Myocyte (in vitro differentiated cells): ENCODE measurements around the gene PIGS. TPM values are rescaled to one million over a fixed set of nuclear protein-coding genes. Genes with fewer than 3 reads are reported as not detected.
A peak's percentile ranks its signal among the peaks of the same experiment; 100 is the strongest.

Source experiments
- DNase-seq: peaks from one replicate; pipeline ENCODE4 v3.0.0-alpha.2; 2012; ENCODE audit warnings: low read depth
- total RNA-seq: library from RNA; depleted of rRNA; stranded (reverse); fragments of >200 nt; gene quantifications from 2 replicates; pipeline ENCODE4 v1.2.3, GENCODE V29; 2014

Gene PIGS
- total RNA-seq, 1 donor from 2014 or later = 162 TPM

DNA sequence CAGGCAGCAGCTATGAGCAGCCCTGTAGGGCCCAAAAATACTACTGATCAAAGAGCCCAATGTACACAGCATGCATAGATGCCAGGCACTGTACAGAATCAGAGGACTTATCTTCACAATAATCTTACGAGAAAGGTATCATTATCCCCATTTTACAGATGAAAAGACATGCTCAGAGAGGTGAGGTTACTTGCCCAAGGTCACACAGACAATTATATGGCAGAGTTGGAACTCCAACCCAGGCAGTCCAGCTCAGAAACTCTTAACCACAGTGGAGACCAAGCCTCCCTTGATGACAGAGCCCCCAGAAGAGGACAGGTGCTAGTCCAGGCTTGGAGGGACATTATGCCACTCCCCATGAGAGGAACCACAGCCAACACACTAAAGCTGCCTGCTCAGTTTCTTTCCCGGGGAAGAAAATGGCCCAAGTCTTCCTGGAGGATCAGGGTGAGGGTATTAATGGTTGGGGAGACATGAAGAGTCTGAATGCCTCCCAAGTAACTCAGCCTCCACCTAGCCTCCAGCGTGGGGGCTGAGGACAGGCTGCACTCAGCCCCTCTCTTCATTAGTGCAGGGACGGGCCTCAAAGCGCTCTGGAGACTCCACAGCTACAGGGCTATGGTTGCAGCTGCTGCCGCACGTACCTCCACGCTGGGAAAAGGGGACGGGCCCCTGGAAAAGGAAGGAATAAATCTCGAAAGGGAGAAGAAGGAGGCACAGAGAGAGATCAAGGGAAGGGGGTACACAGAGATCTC is 19.7 kb downstream of the PIGS start:
- DNase-seq = peak; percentile 83

DNA sequence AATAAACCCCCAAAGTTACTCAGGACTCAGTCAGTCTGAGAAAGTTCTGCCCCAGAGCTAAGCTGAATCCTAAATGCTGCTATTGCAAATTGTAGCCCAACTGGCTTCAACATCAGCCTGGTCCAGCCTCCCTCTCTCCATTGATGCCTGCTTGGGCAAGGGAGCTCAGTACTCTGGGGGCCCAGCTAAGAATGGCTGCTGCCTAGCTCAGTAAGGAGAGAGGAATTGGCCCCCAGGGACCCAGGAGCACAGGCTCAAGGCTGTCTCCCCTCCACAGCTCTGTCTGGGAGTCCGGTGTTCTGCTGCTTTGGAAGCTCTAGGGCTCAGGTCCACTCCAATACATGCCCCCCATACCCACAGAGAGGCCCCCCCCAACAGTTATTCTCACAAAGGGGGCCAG is 20.5 kb downstream of the PIGS start:
- no peak for DNase-seq

DNA sequence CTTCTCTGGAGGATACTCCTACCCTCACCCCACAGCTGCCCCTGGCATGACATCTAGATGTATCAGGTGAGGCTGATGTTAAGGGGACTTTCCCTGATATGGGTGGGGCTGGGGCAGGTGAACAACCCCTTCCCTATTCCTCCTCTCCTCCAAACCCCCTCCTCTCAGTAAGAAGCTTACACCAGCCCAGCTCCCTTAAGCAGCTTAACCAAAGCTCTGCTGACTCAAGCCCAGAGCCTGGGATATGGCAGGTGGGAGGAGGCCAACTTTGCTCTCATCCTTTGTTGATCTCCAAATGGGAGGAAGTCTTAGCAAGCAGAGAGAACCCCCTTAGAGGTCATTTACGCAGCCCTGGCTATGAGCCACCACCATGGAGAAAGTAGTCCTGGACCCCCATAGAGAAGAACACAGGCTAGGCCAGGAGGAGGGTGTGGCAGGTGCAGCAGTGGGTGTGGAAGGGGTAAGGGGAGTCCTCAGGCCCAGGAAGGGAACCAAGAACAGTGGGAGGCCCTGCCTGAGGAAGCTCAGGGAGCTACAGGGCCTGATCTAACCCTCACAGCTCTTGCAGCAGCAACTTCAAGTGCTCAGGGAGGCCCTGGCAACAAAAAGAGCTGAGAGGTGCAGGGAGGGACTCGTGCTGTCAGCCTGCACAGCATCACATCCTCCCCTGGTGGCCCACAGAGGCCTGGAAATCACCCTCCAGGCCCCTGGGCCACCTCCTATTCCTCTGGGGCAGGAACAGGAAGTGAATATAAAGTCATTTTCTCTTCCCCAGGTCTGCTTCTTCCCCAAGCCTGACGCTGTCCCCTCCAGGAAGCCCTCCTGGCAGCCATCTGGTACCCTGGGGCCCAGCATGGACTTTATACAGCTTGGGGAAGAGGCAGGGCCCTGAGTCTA is 21.8 kb downstream of the PIGS start:
- DNase-seq = no peak

DNA sequence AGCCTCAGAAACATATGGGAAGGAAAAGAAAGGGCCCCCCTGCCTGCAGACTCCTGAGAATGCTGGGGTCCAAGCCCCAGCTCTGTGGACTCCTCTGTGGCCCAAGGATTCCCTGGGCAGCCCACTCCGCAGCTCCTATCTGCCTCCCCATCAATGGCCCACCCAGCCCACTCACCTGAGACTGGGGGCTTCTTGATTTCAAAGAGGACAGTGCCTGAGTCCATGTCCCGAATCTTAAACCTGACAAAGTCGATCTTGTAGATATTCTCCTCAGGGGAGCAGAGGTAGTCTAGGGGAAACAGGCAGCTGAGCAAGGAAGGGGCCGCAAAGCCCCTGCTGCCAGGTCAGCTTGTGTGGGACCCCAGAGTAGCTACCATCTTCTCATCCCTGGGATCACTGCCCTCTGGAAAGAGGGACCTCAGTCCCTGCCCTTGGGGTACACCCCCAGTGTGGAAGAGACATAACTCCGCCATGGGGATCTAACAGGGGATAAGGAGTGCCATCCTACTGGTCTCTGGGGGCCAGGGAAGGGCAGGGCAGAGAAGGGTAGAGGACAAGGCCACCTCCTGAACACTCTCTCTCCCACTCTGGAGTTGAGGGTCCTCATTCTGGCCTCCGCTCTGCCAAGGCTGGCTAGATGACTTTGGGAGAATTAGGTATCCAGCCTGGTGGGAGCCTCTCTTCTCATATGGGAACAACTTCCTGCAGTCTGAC is 22.8 kb downstream of the PIGS start:
- DNase-seq = no peak

DNA sequence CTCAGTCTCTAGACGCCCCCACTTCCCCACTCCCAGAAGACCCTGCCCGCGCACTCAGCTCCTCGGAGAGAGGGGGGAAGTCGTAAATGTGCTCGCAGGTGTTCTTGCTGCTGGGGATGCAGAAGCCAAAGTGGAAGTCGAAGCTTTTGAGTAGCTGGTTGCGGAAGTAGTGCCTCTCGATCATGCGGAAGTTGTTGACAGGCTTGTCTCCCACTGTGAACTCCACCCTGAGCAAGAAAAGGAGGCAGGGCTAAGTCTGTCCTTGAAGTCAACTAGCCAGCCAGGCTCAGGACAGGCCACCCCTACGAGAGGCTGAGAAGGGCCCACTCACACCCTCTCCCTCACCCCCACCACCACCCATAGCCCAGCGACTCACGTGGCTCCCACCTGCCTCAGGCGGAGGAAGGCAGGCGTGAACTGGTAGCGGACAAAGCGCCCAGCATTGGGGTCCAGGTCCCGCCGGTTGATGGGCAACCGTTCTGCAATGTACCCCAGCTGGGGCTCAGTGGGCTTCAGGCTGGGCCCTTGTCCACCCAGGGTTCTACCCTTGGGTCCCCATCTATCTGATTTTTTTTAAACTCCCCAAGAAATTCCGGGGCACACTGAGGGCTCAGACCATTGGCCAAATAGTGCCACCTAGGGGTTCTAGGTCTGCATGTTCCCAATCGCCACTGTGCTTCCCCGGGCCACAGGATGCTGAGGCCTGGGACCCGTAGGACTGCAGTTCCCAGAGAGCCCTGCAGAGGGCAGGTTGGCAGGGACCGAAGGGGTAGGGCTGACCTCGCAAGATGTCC is 23.5 kb downstream of the PIGS start:
- peak; percentile 72 for DNase-seq

DNA sequence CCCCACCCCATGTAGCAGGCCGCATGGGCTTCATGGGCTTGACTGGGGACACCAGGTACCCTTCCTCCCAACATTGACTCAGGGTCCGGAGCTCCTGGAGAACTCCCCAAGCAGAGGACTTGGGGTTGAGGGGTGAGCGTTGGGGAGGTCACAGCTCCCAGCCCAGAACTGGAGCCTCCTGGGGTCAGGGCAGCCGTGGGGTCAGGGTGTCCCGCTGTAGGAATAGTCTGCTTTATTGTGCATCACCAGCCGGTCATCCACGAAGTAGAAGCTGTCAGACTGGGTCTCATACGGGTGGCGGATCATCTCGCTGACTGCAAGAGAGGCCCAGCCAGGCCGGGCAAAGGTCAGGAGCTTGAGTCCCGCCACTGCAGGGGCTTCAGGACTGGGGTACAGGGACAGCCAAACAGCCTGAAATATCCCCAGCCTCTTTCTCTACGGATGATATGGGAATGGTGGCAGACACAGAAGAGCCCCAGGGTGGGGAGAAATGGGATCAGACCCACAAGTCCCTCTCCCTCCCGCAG is 24.2 kb downstream of the PIGS start:
- no peak for DNase-seq

DNA sequence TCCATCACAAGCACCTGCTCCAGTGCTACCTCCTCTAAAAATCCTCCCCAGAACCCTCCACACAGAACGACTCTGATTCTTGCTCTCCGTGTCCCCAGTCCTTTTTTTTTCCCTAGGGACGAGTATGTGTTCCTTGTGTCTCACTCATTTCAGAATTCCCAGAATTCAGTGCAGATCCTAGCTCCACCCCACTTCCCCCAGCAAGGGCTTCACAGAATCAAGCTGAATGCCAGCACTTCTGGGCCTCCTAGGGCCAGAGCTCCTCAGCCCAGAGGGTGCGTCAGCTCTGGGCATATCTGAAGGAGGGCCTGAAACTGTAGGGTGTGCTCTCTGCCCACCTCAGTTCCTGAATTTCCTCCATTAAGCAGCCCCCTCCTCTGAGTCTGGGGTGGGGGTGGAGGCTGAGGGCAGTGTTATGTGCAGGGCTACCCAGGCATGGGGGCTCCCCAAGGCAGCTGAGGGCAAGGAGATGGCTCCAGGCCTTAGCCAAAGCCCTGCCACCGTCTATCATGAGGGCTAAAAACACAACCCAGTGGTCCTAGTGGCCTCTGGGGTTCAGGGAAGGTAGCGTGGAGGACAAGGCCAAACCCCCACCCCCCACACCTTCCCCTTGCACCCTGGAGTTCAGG is 25.4 kb downstream of the PIGS start:
- no peak for DNase-seq

DNA sequence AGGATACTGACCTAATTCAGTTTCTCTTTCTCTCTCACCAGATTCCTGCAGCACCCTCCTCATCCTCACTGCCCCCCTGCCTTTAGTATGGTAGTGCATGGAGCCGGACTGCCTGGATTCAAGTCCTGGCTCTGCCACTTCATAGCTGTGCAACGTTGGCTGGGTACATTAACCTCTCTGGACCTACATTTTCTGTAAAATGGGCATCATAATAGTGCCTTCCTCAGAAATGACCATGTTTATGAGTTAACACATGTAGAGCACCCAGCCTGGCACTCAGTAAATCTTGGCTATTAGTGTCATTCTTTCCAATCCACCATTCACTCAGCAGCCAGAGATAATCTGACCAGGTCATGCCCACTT is 26.2 kb downstream of the PIGS start:
- DNase-seq = no peak

DNA sequence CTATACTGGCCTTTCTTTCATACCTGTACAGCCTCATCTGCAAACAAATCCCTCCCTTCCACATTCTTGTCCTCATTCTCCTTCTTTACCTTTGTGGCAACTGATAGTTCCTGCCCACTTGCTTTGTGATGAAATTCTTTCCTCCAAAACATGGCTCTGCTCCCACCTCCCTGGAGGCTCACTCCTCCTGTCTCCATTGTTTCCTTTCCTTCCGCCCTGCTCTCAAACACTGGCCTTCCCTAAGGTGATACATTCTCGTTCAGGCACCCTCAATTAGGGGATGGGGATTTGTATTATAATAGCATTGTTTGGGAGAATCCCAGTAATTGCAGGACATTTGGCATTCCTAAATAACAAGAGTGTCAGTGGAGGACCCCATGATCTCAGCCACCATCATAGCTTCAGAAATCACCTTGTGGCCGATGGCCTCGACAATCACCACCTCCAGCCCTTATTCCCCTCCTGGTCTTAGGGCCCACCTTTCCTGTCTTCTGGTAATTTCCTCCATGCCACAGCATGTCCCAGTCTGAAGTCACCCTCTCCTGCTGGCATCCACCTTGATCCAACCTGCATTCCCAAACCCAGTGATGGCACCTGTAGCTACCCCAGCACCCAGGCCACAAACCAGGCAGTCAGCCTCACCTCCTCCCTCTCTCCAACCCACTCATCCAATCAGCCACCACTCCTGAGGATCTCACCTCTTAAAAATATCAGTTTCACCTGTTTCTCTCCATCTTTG is 26.8 kb downstream of the PIGS start:
- no peak for DNase-seq

DNA sequence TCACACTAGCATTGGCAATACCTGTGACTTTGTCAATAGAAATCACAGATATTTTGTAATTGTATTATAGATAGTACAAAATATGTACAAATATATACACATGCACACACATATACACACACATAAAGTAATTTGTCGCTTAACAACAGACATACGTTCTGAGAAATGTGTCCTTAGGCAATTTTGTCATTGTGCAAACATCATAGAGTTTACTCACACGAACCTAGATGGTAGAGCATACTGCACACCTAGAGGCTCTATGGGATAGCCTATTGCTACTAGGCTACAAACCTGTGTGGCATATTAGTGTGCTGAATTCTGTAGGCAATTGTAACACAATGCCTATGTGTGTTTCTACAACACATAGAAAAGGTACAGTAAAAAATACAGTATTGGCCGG is 29.9 kb downstream of the PIGS start:
- no peak for DNase-seq

DNA sequence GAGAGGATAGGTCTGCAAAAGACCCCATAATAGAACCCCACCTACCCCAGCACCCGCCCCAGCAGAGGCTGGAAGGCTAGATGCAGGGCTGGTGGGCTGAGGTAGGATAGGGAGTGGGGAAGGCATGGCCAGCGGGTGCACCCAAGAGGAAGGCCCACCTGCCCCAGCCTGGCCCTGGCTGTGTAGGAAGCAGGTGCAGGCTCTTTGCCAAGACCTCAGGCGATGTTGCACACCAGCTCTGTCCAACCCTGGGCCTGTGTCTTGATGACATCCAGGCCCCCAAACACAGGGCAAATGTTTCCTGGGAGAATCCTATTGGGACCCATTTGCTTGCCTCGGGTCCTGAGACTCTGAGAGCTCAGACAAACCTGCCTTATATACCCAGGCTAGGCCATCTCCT is 31.1 kb downstream of the PIGS start:
- DNase-seq = no peak

DNA sequence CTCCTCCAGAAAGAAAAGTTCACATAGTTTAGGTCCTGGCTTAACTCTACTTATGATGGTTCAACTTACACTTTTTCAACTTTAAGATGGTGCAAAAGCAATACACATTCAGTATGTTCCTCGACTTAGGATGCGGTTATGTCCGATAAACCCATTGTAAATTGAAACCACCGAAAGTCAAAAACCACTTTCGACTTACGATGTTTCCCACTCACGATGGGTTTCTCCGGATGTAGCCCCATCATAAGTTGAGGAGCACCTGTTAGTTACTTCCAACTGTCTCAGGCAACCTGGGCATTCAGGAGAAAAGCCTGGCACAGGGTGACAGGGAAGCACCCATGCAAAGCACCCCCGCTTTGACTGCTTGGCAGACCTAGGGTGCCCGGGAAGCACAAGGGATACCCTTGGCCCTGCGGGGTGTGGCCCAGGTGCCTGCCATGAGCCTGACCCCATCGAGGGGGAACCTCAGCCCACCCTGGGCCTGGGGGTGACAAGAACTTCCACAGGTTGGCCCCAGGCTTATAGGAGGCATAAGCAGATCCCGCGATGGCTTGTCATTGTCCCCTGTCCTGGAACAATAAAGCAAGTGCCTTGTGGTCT is 32.9 kb downstream of the PIGS start:
- no peak for DNase-seq

DNA sequence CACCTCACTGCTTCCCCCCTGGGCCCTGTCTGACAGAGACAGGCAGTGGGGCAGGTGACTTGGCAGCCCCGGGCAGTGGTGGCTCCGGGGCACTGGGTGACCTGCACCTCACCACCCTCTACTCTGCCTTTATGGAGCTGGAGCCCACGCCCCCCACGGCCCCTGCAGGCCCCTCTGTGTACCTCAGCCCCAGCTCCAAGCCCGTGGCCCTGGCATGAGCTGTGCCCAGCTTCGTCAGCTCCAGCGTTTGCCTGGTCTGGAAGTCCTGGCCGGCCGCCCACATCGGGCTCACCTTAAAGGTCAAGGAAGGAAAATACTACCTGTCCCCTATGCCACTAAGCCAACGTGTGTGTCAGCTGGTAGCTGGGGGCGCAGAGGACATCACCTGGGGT is 34.1 kb downstream of the PIGS start:
- no peak for DNase-seq

DNA sequence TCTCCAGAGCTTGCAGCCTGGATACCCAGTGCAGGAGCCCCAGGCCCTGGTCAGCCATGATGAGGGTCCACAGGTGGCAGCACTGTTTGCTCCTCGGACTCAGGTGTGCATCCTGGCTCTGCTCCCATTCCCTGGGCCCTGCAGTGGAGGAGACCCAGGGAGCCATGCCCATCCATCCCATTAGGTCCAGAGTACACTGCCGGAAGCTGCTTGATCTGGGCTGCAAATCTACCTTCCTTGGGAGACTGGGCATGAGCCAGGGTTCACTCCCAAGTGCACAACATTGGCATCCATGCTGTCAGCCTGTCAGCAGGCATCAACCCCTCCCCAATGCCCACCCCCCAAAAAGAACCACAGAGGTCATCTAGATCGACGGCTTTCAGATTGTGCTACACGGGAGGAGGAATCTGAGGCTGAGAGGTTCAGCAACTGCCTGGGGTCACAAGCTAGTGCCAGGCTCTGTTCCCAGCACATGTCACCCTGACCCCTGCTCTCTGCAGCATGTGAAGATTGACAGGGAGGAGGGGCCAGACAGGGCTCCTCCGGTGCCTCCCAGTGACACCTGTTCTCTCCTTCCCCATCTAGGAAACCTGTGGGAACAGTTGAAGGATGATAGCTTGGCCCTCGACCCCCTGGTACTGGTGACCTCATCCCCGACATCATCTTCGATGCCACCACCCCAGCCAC is 34.6 kb downstream of the PIGS start:
- DNase-seq = no peak

DNA sequence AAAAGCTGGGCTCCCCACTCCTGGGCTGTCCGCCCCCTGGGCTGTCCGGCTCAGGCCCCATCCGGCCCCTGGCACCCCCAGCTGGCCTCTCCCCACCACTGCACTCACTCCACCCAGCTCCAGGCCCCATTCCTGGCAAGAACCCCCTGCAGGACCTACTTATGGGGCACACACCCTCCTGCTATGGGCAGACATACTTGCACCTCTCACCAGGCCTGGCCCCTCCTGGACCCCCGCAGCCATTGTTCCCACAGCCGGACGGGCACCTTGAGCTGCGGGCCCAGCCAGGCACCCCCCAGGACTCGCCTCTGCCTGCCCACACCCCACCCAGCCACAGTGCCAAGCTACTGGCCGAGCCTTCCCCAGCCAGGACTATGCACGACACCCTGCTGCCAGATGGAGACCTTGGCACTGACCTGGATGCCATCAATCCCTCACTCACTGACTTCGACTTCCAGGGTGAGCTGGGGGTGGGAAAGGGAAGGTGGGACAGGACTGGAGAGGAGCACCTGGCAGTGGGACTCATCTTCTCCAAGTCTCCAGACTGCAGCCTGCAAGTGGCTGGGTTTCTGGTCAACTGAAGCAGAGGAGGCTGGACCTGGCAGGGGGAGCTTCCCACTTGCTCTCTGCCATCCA is 36.5 kb downstream of the PIGS start:
- no peak for DNase-seq

DNA sequence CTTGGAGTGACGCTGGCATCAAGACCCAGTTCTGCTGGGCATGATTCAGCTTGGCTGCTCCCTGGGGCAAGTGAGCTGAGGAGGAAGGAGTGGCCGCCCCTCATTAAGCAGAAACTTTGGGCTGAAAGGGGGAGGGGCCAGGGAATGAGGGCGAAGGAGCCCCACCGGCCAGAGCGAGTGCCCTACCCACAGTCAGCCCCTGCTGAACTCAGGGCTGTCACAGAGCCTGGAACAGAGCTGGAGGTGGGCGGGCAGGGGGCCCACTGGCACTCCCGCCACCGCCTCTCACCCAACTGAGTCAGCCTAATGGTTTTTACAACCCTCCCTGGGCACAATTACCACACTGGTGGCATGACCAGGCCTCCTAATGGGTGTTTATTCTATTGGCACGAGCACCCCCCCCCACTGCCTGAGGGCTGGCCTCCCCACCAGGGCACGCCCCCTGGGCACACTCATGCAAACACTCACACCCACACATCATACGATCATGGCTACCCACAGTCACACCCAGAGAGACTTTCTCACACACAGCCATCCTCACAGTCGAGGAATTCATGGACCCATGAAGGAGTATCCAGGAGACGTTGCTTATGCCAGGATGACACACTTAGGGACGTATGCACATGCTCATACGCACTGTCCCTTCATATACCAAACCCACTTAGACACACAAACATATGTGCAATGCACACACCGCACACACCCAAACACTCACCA is 38.1 kb downstream of the PIGS start:
- DNase-seq = no peak
